NCI-H1436 treated with DMSO at 0.1 percent for 48 hours (cell line): Measurements from ENCODE around the gene COBL.
A peak's percentile ranks its signal among the peaks of the same experiment; 100 is the strongest.

ENCODE experiments used
- DNase-seq: peaks from one replicate; lab custom pipeline; 2025; lab: John Stamatoyannopoulos, UW

The COBL gene

GRCh38 chr7:51077316-51077986 is 239.2 kb downstream of the COBL start:
- DNase-seq, result no peak

GRCh38 chr7:51075681-51076580 is 240.7 kb downstream of the COBL start:
- DNase-seq, result no peak

- no peak for DNase-seq
Measured at GRCh38 chr7:51073171-51073570, 243.4 kb downstream of the COBL start.

GRCh38 chr7:51072281-51072680 is 244.3 kb downstream of the COBL start:
- DNase-seq, result no peak

GRCh38 chr7:51071427-51071826 is 245.2 kb downstream of the COBL start:
- no peak for DNase-seq

GRCh38 chr7:51070151-51070550 is 246.5 kb downstream of the COBL start:
- DNase-seq, result no peak

GRCh38 chr7:51069411-51070083 is 247.1 kb downstream of the COBL start:
- no peak for DNase-seq

- no peak for DNase-seq
Measured at GRCh38 chr7:51068401-51068800, 248.2 kb downstream of the COBL start.

- DNase-seq, result peak; percentile 9
Measured at GRCh38 chr7:51067757-51068156, 248.9 kb downstream of the COBL start.

- DNase-seq, result no peak
Measured at GRCh38 chr7:51067258-51067657, 249.4 kb downstream of the COBL start.

- DNase-seq, result no peak
Measured at GRCh38 chr7:51066405-51066882, 250.2 kb downstream of the COBL start.

GRCh38 chr7:51065766-51066165 is 250.8 kb downstream of the COBL start:
- no peak for DNase-seq

GRCh38 chr7:51064688-51065087 is 251.9 kb downstream of the COBL start:
- DNase-seq, result no peak

GRCh38 chr7:51062222-51062987 is 254.2 kb downstream of the COBL start:
- no peak for DNase-seq

GRCh38 chr7:51060536-51060935 is 256.1 kb downstream of the COBL start:
- no peak for DNase-seq

- DNase-seq, result no peak
Measured at GRCh38 chr7:51059504-51060142, 257.0 kb downstream of the COBL start.

- no peak for DNase-seq
Measured at GRCh38 chr7:51058764-51059163, 257.8 kb downstream of the COBL start.

GRCh38 chr7:51055039-51055840 is 261.4 kb downstream of the COBL start:
- DNase-seq, result no peak

GRCh38 chr7:51054231-51054630 is 262.4 kb downstream of the COBL start:
- no peak for DNase-seq

- no peak for DNase-seq
Measured at GRCh38 chr7:51053160-51053925, 263.3 kb downstream of the COBL start.
